CD4-positive, alpha-beta T cell treated with Interleukin-12 subunit alpha and Interleukin-12 subunit beta, for 1 hour (primary cell): ENCODE data around the gene ZSCAN5A.
A peak's percentile ranks its signal among the peaks of the same experiment; 100 is the strongest.
"Not testable (repeated sequence)": the region's sequence is repeated elsewhere in the genome, so short reads cannot be mapped to it uniquely, and the experiment has no call there.

Experiments
- DNase-seq: peaks from one replicate; pipeline ENCODE4 v3.0.0-alpha.2; 2020

The ZSCAN5A gene, protein sequence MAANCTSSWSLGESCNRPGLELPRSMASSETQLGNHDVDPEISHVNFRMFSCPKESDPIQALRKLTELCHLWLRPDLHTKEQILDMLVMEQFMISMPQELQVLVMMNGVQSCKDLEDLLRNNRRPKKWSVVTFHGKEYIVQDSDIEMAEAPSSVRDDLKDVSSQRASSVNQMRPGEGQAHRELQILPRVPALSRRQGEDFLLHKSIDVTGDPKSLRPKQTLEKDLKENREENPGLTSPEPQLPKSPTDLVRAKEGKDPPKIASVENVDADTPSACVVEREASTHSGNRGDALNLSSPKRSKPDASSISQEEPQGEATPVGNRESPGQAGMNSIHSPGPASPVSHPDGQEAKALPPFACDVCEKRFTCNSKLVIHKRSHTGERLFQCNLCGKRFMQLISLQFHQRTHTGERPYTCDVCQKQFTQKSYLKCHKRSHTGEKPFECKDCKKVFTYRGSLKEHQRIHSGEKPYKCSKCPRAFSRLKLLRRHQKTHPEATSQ

DNA sequence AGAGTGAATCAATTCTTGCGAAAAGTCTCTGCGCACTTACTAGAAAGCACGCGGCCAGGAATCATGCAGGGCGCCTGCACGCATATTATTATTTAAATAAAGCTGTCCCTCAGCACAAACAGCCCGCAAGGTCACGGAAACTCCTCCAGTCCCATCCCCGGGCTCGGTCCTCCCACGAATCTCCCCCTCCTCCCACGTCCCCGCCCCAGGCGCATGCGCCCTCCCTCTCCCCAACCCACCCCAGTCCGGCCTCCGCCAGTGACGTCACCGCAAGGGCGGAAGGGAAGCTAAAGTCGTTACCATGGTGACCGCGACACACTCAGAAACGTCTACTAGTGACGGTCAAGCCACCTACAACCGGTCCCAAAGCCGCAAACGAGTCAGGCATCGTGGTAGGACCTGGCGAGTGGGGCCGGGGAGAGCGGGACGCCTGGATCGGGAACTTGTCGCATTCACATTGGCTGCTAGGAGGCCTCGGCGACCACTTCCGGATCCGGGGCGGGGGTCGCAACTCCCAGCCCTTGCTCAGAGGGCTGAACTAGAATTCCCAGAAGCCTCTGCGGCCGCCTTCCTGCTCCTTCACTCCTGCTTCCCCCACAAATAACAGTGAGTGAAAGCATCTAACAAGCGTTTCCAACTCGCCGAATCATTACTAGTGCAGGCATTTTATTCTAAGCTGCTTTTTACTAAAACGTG is at the start of gene ZSCAN5A:
TSS of gene ZSCAN5A (minus strand) at position 459 of the 696 bp plus-strand sequence. CDS start 89,793 bp downstream, outside the sequence.
- peak; percentile 96 for DNase-seq

GRCh38 chr19:56360841-56361240 is 46.2 kb upstream of the ZSCAN5A start:
- no peak for DNase-seq

DNA sequence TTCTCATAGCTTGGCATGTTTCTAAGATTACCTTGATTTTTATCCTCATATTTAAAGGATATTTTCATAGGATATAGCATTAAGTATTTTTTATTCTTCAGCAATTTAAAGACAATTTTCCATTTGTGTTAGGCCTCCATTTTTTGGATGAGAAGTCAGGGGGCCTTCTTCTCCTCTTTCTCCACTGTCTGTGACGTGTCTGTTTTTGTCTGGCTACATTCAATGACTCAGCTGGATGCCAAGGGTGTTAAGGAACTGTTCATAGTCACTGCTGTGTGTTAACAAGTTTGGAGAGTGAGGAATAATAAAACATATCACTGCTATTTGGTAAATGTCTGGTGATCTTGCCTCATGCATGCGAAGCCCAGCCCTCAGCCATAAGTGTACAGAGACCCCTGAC is 42.3 kb upstream of the ZSCAN5A start:
- no peak for DNase-seq

DNA sequence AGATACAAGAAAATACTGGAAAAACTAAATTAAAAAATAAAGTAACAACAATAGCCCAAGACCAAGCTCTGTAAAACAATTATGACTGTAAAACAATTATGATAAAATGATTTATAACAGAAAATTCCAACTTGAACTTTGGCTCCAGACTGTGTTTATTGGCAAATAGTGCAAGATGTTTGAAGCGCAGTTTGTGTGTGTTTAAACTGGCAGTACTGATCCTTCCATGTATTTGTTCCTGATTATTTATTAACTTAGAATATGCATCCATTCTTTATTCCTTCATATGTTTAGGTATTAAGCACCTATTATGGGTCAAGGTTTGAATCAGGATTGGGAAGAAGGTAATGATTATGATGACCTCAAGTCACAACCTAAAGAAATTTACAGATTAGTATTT is 40.9 kb upstream of the ZSCAN5A start:
- no peak for DNase-seq

DNA sequence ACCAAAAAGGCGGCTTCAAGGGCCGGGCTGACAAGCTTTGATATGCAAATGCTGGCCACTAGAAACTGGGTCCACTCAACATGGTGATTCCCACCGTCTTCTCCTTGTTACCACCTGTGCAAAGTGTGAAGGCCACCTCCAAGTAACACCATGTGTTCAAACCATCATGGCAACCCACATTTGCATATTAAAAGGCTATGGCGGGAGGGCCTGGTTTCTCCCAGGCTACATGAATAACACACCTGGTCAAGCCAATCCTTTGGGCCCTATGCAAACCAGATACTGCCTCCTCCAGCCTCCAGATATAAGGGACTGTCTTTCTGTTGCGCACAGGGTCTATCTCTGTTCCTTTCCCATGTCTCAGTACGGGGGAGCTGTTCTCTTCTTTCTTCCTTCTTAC is 36.6 kb upstream of the ZSCAN5A start:
- no peak for DNase-seq

GRCh38 chr19:56350416-56351045 is 35.9 kb upstream of the ZSCAN5A start:
- peak; percentile 63 for DNase-seq

GRCh38 chr19:56348289-56348877 is 33.7 kb upstream of the ZSCAN5A start:
- DNase-seq, result no peak

DNA sequence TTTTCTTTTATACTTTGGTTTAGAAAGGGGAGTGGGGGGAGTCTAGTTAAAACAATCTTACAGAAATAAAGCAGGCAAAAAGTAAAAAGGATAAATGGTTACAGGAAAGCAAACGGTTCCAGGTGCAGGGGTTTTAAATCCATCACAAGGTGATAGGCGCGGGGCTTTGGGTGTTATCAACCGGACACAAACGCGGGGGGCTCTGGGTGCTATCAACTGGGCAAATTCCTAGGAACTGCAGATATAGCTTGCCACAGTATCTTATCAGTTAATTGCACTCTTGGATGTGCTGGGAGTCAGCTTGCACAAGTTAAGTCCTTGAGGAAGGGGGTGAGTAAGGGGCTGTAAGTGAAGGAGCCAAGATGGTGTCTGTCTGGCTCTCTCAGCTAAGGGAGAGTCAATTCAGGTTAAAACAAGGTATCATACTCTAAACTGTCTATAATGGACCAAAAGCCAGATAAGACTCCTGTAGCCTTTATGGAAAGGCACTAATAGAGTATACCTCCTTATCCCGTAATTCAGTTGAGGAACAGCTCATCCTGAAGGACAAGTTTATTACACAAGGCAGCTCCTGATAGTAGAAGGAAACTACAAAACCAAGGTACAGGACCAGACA is 32.6 kb upstream of the ZSCAN5A start:
- no peak for DNase-seq

- no peak for DNase-seq
Observed at GRCh38 chr19:56341948-56342347, 27.3 kb upstream of the ZSCAN5A start.

DNA sequence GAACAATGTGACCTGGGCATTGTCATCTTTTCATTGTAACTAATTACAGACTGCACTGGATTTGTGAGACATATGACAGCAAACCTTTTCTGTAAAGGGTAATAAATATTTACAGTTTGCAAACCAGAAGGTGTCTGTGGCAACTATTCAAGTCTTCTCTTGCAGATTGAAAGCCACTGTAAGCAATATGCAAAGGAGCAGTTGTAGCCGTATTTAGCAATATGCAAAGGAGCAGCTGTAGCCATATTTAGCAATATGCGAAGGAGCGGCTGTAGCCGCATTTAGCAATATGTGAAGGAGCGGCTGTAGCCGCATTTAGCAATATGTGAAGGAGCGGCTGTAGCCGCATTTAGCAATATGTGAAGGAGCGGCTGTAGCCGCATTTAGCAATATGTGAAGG is 24.4 kb upstream of the ZSCAN5A start:
- DNase-seq, result not testable (repeated sequence)

GRCh38 chr19:56337077-56337476 is 22.4 kb upstream of the ZSCAN5A start:
- DNase-seq, result not testable (repeated sequence)

GRCh38 chr19:56335371-56335770 is 20.7 kb upstream of the ZSCAN5A start:
- not testable (repeated sequence) for DNase-seq

GRCh38 chr19:56333506-56333905 is 18.9 kb upstream of the ZSCAN5A start:
- peak; percentile 62 for DNase-seq

DNA sequence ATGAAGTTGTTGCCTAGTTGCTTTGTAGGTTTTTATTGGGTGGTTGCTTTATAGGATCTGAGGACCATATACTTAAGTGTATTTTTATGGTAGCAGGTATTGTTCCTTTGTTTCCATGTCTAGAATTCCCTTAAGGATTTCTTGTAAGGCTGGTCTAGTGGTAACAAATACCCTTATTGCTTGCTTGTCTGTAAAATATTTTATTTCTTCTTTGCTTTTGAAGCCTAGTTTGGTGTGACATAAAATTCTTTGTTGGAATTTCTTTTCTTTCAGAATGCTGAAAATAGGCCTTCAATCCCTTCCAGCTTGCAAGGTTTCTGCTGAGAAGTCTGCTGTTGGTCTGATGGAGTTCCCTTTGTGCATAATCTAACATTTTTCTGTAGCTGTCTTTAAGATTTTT is 18.1 kb upstream of the ZSCAN5A start:
- no peak for DNase-seq

- DNase-seq, result no peak
Observed at GRCh38 chr19:56324436-56324835, 9.8 kb upstream of the ZSCAN5A start.

- no peak for DNase-seq
Observed at GRCh38 chr19:56321989-56322440, 7.4 kb upstream of the ZSCAN5A start.

- no peak for DNase-seq
Observed at GRCh38 chr19:56321254-56321988, 6.8 kb upstream of the ZSCAN5A start.

- no peak for DNase-seq
Observed at GRCh38 chr19:56319991-56320390, 5.4 kb upstream of the ZSCAN5A start.

DNA sequence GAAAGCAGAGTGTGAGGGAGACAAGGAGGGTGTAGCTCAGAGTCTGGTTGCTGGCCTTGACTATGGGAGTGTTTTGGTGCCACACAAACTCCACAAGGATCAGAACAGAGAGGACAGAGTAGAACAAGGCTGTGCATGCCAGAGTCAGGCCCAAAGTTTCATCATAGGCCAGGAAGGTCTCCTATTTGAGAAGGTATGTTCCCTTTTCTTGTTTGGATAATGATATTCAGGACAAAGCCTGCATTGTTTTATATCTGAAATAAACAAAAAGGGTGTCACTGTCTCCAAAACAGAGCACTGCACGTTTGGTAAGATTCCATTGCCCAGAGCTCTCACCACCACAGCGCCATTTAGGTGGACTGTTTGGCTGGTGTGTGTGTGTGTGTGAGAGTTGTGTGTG is 3.1 kb upstream of the ZSCAN5A start:
- DNase-seq, result no peak

- no peak for DNase-seq
Observed at GRCh38 chr19:56316728-56317127, 2.1 kb upstream of the ZSCAN5A start.

GRCh38 chr19:56315077-56315828 is 614 bp upstream of the ZSCAN5A start:
- peak; percentile 96 for DNase-seq
